ENCODE data around the gene ADAMTS13. TPM values are rescaled to one million over a fixed set of nuclear protein-coding genes. Genes with fewer than 3 reads are reported as not detected.

ADAMTS13 gene
- total and polyA plus RNA-seq, 9 of the 15 experiments (the other 6 are each of a cell fraction or from before 2014, with no cell fraction given), result 0.03 to 0.20 (median 0.04) TPM; not detected in 4

DNA sequence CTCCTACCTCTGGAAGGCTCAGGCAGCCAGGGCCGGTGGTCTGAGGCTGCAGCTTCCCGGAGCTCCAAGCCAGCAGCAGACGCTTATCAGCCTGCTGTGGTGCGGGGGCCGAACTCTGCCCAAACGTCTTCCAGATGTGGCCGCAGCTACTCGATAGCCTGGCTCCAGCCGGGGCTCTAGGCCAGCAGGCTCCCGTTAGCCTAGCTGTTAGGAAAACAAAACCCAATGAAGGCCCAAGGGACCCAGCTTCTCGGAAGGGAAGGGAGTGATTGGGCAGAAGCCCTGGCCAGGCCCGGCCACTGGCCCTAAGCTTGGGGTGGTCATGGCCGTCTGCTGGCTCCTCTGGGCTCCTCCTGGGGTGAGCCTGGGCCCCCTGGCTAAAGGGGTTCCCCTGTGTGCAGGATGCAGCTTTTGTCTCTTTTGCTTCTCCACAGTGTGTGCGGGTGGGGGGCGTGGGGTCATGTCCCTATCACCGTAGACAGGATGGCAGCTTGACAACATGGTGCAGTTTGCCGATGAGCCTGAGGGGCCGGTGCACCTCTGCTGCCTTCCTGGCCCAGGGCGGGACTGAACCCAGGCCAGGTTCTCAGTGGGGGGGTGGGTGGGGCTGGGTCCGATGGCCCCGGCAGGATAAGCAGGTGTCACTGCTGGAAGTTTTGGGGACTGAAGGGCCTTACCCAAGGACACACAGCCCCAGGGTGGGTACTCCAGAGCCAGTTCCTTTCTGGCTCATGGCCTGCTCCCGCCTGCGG is 83.9 kb downstream of the ADAMTS13 start (continued):
- TF ChIP-seq, protein P1, sequence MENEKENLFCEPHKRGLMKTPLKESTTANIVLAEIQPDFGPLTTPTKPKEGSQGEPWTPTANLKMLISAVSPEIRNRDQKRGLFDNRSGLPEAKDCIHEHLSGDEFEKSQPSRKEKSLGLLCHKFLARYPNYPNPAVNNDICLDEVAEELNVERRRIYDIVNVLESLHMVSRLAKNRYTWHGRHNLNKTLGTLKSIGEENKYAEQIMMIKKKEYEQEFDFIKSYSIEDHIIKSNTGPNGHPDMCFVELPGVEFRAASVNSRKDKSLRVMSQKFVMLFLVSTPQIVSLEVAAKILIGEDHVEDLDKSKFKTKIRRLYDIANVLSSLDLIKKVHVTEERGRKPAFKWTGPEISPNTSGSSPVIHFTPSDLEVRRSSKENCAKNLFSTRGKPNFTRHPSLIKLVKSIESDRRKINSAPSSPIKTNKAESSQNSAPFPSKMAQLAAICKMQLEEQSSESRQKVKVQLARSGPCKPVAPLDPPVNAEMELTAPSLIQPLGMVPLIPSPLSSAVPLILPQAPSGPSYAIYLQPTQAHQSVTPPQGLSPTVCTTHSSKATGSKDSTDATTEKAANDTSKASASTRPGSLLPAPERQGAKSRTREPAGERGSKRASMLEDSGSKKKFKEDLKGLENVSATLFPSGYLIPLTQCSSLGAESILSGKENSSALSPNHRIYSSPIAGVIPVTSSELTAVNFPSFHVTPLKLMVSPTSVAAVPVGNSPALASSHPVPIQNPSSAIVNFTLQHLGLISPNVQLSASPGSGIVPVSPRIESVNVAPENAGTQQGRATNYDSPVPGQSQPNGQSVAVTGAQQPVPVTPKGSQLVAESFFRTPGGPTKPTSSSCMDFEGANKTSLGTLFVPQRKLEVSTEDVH (IDR thresholded peaks at IDR 0.05; ENCODE audit: low read depth, partially characterized antibody), result no peak
- TF ChIP-seq ELF1 (tag; IDR thresholded peaks at IDR 0.05), result no peak
- no peak for TF ChIP-seq NCOA4 (IDR thresholded peaks at IDR 0.05; ENCODE audit: partially characterized antibody)
- TF ChIP-seq, protein P2, sequence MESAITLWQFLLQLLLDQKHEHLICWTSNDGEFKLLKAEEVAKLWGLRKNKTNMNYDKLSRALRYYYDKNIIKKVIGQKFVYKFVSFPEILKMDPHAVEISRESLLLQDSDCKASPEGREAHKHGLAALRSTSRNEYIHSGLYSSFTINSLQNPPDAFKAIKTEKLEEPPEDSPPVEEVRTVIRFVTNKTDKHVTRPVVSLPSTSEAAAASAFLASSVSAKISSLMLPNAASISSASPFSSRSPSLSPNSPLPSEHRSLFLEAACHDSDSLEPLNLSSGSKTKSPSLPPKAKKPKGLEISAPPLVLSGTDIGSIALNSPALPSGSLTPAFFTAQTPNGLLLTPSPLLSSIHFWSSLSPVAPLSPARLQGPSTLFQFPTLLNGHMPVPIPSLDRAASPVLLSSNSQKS (CRISPR knock-in tag; IDR thresholded peaks at IDR 0.05), result no peak
- no peak for TF ChIP-seq ESRRA (IDR thresholded peaks at IDR 0.05; ENCODE audit: borderline replicate concordance, low read depth)
- no peak for TF ChIP-seq KDM2B (CRISPR knock-in tag; IDR thresholded peaks at IDR 0.05)
- no peak for TF ChIP-seq SAFB2 (IDR thresholded peaks at IDR 0.05; ENCODE audit: borderline replicate concordance, low read depth, low read length, severe bottlenecking)
- no peak for TF ChIP-seq ZNF324 (CRISPR knock-in tag; IDR thresholded peaks at IDR 0.05)
- no peak; the same call in 1 of the 2 replicates for TF ChIP-seq ZBTB1 (CRISPR knock-in tag; IDR thresholded peaks at IDR 0.05; ENCODE audit: borderline replicate concordance, low read depth)
- no peak for TF ChIP-seq LARP7 (IDR thresholded peaks at IDR 0.05)
- no peak for TF ChIP-seq SIN3B (IDR thresholded peaks at IDR 0.05; ENCODE audit: low read depth)
- peak; percentile 60; the same call in 1 of the 2 replicates for TF ChIP-seq DPF2 (IDR thresholded peaks at IDR 0.05)
- no peak for TF ChIP-seq ETV5 (CRISPR knock-in tag; IDR thresholded peaks at IDR 0.05; ENCODE audit: low read depth)
- peak in 1 of 3 experiments; percentile 21 for TF ChIP-seq YY1 (IDR thresholded peaks at IDR 0.05; ENCODE audit: borderline replicate concordance in 1 of 3, control insufficient read depth in 1 of 3, extremely low read depth in 1 of 3, insufficient read depth in 3 of 3, insufficient read length in 1 of 3, insufficient replicate concordance in 2 of 3, low read depth in 1 of 3, low read length in 2 of 3)
- no peak for TF ChIP-seq BDP1 (IDR thresholded peaks at IDR 0.05; ENCODE audit: insufficient read depth, insufficient read length)
- 0 out of 2 replicates have a peak, but pooled peaks have one; percentile 19 for TF ChIP-seq RBFOX2 (IDR thresholded peaks at IDR 0.05; ENCODE audit: low read depth, low read length)
- TF ChIP-seq, protein P3, sequence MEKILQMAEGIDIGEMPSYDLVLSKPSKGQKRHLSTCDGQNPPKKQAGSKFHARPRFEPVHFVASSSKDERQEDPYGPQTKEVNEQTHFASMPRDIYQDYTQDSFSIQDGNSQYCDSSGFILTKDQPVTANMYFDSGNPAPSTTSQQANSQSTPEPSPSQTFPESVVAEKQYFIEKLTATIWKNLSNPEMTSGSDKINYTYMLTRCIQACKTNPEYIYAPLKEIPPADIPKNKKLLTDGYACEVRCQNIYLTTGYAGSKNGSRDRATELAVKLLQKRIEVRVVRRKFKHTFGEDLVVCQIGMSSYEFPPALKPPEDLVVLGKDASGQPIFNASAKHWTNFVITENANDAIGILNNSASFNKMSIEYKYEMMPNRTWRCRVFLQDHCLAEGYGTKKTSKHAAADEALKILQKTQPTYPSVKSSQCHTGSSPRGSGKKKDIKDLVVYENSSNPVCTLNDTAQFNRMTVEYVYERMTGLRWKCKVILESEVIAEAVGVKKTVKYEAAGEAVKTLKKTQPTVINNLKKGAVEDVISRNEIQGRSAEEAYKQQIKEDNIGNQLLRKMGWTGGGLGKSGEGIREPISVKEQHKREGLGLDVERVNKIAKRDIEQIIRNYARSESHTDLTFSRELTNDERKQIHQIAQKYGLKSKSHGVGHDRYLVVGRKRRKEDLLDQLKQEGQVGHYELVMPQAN (IDR thresholded peaks at IDR 0.05; ENCODE audit: borderline replicate concordance), result no peak
- no peak for TF ChIP-seq ZNF57 (CRISPR knock-in tag; IDR thresholded peaks at IDR 0.05)
- no peak for TF ChIP-seq TGIF2 (CRISPR knock-in tag; IDR thresholded peaks at IDR 0.05)
- TF ChIP-seq, protein P4, sequence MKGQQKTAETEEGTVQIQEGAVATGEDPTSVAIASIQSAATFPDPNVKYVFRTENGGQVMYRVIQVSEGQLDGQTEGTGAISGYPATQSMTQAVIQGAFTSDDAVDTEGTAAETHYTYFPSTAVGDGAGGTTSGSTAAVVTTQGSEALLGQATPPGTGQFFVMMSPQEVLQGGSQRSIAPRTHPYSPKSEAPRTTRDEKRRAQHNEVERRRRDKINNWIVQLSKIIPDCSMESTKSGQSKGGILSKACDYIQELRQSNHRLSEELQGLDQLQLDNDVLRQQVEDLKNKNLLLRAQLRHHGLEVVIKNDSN (CRISPR knock-in tag; IDR thresholded peaks at IDR 0.05), result no peak
- TF ChIP-seq PCBP1 (IDR thresholded peaks at IDR 0.05; ENCODE audit: low read depth, low read length, poor library complexity, severe bottlenecking), result peak; percentile 53
- TF ChIP-seq ZBTB17 (CRISPR knock-in tag; IDR thresholded peaks at IDR 0.05), result no peak
